HG03095 (cell line): ENCODE data around the gene VAMP5.
"Not testable (repeated sequence)": the region's sequence is repeated elsewhere in the genome, so short reads cannot be mapped to it uniquely, and the experiment has no call there.

Experiments used
- ATAC-seq: cut with Tn5 transposase; IDR thresholded peaks from one replicate; pipeline ENCODE4 v1.9.1; 2021; ENCODE audit warnings: moderate library complexity; ENCODE audit not compliant: unreplicated experiment

The VAMP5 gene

GRCh38 chr2:85582492-85582891 is 1.7 kb upstream of the VAMP5 start:
- no peak for ATAC-seq

GRCh38 chr2:85583667-85584353 is 421 bp upstream of the VAMP5 start:
- no peak for ATAC-seq

GRCh38 chr2:85584857-85585780 is 888 bp downstream of the VAMP5 start:
- no peak for ATAC-seq

GRCh38 chr2:85585781-85586105 is 1.5 kb downstream of the VAMP5 start:
- no peak for ATAC-seq

- ATAC-seq, result no peak
These were observed 4.0 kb downstream of the VAMP5 start for GRCh38 chr2:85588236-85588635.

- no peak for ATAC-seq
These were observed 4.4 kb downstream of the VAMP5 start for GRCh38 chr2:85588645-85589044.

- ATAC-seq, result no peak
These were observed 5.0 kb downstream of the VAMP5 start for GRCh38 chr2:85589181-85589580.

- ATAC-seq, result no peak
These were observed 6.0 kb downstream of the VAMP5 start for GRCh38 chr2:85589982-85590791.

- ATAC-seq, result no peak
These were observed 6.7 kb downstream of the VAMP5 start for GRCh38 chr2:85590950-85591349.

GRCh38 chr2:85591563-85591962 is 7.3 kb downstream of the VAMP5 start:
- ATAC-seq, result no peak

GRCh38 chr2:85592299-85592698 is 8.1 kb downstream of the VAMP5 start:
- ATAC-seq, result not testable (repeated sequence)

- no peak for ATAC-seq
These were observed 8.8 kb downstream of the VAMP5 start for GRCh38 chr2:85593023-85593422.

- no peak for ATAC-seq
These were observed 10.6 kb downstream of the VAMP5 start for GRCh38 chr2:85594715-85595300.

- peak; percentile 98 for ATAC-seq
These were observed 11.2 kb downstream of the VAMP5 start, which contains the start of gene RNF181 for GRCh38 chr2:85595301-85596025. RNF181 (plus strand) TSS chr2:85595745; CDS start chr2:85595764, 19 bp downstream.

GRCh38 chr2:85596026-85596333 is 11.7 kb downstream of the VAMP5 start:
- ATAC-seq, result no peak

- ATAC-seq, result no peak
These were observed 12.4 kb downstream of the VAMP5 start for GRCh38 chr2:85596486-85597143.

GRCh38 chr2:85597241-85597640 is 13.0 kb downstream of the VAMP5 start:
- ATAC-seq, result no peak

GRCh38 chr2:85598594-85599340 is 14.5 kb downstream of the VAMP5 start:
- no peak for ATAC-seq
